ENCODE results near the gene CCDC85A.

The CCDC85A gene

DNA sequence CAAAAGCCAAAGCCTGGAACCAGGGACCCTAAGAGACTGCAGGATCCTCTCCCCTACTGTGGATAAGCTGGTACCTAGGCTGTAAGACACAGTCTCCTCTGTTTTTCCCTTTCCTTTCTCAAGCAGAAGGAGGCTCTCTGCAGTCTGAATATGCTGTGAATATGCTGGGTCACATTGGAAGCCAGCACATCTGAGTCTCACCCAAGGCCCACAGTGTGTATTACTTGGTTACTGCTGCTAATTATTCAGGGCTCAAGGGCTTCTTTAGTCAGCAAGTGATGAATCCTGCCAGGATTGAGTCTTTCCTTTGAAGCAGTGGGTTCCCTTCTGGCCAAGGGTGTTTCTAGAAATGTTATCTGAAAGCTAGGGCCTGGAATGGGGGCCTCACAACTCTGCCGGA, 60.7 kb downstream of the CCDC85A start:
- DNase-seq: no peak

DNA sequence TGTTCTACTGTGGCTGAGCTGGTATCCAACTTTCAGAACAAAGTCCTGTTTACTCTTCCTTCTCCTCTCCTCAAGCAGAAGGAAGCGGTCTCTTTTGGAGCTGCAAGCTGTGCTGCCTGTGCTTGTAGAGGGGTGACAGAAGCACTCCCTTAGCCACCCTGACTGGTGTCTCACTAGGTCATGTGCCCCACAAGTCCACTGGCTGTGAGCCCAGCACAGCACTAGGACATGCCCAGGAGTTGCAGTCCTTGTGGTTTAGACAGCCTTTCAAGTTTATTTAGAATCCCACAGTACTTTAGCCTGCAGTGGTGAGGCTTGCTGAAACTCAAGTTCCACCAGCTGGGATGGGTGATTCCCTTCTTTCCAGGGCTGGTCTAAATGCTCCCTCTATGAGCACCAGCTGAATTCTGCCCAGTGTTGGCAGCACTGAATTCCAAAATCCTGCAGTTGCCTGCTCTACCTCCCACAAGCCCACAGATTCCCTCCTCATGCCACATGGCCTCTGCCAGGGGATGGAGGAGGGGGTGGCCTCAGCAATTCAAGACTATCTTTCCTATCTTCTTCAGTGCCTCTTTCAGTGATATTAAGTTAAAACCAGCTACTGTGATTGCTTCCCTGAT, 61.2 kb downstream of the CCDC85A start:
- no peak for DNase-seq

DNA sequence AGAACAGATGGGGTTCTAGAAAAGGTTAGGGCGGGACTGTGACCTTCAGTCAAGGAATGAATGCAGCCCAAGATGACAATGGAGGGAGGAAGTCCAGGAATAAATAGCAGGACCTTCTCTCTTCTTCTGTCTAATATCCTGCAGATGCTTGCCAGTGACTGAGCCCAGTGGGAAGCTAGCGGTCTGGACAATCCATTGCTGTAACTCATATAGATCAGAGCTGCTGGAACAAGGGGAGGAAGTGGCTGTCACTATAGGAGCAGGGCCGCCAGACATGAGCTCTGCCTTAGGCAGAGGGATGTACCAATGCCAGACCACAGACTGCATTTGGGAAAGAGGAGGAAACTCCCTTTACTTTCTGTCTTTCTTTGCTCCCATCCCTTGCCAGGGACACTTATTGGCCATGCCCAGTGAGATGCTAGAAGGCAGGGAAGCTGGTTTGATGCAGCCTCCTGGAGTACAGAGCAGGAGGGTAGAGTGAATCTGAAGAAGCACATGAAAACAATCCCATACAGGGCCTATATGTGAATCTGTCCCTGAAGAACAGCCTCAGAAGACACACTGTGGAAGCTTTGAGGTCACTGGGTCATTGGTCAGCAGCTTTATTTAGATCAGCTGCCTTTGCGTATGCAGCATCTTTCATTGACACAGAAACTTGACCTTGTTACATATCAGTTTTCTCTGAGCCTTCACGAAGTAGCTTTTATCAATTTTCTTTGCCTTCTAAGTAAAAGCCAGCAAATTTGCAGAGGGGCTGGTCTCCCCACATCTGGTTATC, 65.4 kb downstream of the CCDC85A start:
- DNase-seq: no peak

DNA sequence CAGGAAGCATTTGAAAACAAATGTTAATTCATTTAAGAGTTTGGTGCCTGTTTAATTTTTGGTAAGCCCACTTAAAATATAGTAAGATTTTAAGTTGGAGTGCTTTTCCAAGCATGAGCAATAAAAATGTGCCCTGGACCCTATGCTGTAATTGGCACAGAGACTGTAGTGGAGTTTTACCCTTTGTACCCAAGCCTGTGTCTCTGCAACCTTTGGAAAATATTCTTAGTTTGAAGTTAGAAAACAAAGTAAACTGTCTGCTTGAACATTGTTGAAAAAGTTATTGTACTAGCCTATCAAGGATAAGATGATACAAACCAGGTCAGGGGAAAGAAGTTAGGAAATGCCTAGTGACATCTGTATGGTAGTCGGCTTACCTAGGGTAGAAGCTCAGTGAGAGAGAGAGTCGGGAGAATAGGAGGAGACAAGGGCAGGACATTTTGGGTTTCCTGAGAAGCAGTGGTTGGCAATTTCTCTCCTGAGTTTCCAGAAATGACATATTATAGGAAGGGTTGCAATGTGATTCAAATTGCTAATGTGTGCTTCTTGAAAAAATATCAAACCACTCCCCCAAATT, 66.5 kb downstream of the CCDC85A start:
- DNase-seq: no peak

DNA sequence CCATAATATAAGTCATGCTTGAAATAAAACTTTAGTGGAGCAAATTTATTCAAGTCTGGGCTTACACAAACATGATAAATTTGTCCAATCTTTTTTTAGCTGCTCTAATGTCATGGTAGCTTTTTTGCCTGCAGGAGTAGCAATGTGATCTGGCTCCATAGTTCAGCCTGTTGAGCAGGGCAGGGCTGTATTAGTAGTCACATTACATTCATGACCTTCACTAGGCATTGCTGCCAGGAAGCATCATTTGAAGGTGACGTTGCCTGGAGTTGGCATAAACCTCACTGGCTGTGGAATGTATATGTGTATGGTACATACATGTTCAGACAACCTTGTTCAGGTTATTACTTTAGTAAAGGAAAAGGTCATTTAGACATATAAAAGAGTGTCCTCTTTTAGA, 76.6 kb downstream of the CCDC85A start:
- DNase-seq: no peak

DNA sequence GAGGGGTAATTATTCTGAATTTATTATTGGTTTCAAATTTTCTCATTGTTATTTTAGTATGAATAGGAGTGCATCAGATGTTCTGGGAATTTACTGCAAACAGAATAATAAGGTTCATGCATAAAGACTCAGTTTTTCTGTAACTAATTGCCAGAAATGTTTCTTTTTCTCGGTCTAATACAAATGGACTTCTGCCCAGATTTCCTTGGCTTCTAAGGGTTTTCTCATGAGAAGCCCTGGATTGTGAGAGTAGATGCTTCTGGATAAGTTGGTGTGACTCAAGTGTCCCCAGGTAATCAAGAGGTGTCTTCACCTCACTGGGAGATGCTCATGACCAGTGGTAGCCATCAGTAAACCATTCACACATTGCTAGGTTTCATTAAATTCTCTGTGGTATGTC, 78.5 kb downstream of the CCDC85A start:
- DNase-seq: no peak

DNA sequence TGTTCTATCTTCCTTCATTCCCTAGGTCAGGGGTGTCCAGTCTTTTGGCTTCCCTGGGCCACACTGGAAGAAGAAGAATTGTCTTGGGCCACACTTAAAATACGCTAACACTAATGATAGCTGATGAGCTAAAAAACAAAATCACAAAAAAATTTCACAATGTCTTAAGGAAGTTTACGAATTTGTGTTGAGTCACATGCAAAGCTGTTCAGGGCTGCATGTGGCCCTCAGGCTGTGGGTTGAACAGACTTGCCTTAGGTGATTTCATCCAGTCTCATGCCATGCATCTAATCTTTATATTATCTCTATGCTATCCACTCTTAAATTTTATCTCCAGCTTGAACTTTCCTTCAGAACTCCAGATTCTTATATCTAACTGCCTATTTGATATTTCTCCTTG, 80.1 kb downstream of the CCDC85A start:
- DNase-seq: no peak

DNA sequence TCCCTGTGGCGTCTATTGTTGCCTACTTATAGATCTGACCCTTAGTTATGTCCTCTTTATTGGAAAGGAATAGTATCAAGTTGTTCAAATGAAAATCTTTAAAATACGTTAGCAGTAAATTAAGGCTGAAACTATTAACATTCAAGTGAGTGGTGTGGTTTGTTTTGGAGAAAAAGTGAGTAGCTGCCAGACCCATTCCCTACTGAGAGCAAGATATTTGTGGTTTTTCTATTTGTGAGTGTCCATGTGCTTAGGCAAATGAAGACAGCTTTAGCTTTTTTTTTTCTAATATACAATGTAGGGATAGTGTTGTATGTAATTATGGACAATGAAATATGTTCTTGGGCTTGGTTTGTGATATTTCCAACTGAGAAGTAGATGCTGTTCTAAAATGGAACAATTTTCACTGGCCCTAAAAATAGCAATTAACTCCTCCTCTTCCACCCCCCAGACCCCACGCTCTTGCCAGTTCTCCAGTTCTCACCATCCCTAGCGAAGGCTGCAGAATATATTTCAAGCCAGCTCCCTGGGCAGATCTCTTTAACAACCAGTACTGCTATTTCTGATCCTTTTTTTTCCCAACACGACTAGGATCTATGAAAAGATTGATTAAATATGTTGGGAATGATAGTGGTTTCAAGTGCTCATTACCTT, 83.1 kb downstream of the CCDC85A start:
- no peak for DNase-seq

DNA sequence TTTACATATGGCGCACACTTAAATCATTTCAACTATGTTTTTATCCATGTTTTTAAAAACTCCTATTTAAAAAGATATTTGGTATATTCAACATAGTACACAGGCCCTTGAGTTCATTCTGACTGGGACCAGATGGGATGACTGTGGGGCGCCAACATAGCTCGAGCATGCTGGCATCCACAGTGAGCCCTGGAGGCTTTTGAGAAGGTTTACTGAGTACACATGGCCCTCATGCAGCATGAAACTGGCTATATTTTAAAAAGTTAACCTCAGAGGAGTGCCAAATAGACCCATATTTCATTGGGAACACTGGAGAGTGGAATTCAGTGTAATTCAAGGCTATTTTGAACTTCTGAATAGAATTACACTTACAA, 83.6 kb downstream of the CCDC85A start:
- DNase-seq: no peak

DNA sequence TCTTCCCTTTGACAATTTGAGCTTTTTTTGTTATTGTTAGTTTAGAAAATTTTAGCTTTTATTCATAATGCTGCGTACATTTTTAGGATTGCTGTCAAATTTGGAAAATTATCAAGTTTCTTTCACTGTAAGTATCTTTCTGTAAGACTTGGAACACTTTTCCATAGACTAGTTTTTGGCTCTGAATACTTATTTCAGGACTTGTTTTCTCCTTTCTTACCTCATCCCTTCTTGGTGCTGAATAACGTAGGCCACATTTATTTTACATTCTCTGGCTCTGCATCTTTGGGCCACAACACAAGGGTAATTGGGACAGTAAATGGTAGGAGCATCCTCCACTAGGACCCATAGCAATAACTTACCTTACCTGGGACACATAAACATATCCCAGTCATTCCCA, 85.1 kb downstream of the CCDC85A start:
- no peak for DNase-seq

DNA sequence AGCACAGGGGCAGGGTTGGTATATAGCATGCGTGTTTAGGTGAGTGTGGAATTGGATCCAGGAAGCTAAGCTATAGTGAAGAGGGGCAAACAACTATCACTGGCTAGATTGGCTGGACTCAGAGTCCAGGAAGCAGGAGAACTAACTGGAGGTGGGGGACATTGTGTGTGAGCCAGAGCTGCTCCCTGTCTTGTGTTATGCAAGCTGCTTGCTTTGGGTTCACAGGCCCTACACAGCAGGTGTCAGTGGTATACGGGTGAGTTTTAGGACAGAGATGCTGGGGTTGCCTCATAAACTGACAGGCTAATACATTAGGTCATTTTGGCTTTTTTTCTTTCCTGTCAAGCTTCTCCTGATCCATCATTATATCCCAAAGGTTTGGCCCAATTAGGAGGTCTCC, 87.5 kb downstream of the CCDC85A start:
- no peak for DNase-seq

DNA sequence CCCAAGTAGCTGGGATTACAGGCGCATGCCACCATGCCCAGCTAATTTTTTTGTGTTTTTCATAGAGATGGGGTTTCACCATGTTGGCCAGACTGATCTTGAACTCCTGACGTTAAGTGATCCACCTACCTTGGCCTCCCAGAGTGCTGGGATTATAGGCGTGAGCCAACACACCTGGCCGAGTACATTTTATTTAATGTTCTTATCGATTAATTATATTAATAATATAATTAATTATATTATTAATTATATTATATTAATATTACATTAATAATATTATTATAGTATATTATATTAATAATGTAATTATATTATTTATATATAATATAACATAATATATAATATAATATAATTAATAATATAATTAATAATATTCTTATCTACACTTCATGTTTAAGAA, 101.4 kb downstream of the CCDC85A start:
- DNase-seq: no peak

DNA sequence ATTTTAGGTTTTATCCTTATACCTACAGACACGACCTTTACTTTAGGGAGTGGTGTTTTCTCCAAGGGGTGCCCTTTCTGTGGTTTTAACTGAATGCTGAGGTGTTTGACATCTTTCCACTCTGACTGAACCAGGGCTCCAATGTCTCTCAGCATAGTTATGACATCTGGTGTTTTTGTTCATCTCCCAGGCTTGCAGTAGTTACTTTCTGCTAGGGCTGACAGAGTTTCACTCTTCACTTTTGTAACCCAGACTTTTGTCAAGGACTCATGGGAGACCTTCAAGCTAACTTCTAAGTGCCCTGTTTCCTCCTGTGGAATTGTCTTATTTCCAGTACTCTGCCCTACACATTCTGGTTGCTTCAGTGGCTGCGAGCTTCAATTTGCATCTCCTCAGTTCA, 103.1 kb downstream of the CCDC85A start:
- no peak for DNase-seq

DNA sequence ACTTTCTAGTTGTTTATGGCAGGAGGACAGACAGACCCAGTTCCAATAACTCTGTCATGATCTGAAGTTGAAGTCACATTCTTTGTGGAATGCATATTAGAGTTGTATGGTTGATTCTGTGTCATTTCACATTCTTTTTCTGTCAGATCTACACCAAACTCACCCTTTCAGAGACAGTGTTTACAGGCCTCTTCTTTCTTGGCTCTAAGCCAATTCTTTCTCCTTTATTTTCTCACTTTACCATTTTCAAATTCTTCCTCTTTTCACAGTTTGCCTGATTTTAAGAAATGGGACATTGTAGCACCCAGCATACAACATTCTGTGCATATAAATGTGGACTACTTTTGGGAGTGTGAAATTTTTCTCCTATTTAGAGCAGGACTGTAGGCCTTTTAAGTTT, 103.7 kb downstream of the CCDC85A start:
- DNase-seq: no peak

DNA sequence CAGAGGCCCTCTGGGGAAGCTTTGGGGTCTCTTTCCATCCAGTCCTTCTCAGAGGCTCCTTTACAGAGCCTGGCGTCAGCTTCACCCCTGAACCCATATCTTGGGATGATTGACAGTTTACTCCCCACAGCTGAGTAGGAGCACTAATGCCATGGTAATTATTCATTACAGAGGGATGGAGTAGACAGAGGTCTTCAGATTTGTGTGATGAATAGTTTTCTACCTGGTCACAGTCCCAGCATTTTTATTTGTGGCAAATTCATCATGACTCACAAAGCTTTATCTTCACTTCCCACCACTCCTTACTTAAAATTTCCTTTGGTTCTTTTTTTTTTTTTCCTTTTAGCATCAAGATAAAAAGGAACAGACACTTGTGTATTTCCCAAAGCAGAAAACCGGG, 104.2 kb downstream of the CCDC85A start:
- DNase-seq: no peak

DNA sequence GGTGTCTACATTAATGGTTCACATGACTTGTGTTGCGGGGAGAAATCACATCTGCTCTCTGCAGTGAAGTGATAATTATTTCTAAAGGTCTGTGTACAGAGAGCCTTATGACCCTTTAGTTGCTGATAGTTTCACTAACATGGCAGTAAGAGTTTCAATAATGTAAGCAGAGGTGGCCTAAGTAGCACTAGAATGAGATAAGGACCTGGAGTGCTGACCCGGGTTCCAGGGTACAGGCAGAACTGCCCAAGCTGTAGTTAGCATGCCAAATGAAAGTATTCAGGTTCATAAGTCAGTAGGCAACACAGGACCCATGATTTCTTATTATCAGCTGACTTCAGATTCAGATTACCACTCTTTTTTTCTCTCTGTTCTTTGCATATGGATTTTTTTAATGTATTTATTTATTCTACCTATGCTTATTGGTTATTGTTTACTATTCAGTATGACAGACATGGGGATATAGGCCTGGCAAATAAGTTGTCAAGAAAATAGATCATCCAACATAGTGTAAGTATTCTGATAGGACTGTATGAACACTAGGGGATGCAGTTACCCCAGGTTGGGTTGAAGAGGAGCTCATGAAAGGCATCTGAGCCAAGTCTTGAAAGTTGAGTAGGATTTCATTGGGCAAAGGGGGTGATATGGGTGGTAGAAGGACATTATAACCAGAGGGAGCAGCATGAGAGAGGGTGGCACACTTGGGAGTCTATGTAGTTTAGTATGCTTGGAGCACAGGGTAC, 105.2 kb downstream of the CCDC85A start:
- peak; percentile 34 for DNase-seq

DNA sequence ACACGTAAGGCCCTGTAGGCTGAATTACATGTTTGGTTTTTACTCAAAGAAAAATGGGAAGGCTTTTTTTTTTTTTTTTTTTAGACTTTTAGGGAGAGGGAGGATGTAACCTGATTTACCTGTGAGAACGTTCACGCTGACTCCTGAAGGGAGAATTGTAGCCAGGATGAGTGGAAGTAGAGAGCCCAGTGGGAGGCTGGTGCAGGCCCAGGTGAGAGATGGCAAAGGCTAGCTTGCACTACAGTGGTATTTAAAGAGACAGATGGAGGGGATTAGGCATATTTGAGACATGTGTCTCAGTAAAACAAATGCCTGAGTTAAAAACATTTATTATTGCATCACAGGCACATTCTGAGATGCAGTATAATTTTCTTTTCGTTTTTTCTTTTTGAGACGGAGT, 107.9 kb downstream of the CCDC85A start:
- DNase-seq: no peak

DNA sequence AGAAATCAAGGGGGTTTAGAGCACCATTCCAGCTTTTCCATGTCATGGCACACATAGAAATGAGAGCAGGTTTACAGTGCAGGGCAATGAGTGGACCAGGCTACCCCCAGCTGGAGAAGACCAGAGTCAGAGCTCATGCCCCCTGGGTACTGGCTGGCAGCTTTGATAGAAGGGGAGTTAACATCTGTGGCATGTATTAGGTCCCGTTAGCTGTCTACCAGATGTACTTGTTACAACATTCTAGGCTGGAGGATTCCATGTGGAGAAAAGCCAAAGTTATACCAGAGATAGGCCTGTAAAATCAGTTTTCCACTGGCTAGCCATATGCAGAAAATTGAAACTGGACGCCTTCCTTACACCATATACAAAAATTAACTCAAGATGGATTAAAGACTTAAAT, 109.2 kb downstream of the CCDC85A start:
- no peak for DNase-seq

DNA sequence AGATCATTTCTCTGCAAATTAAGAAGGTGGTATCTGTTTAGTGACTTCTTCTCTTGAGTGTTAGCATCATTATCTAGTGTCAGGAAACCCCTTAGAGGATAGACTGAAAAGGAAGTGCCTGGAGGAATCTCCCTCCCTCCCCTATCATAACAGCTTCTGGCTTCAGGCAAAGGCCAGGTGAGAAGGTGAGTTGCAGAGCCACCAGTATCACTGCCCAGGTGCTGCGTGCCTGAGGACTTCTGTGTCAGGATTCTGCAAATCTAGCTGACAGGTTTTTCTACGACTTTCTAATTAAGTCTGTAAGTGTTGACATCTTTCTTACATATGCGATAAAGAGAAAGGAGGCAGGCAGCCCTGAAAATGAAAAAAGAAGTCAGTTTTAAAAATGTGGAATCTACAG, 111.9 kb downstream of the CCDC85A start:
- no peak for DNase-seq

DNA sequence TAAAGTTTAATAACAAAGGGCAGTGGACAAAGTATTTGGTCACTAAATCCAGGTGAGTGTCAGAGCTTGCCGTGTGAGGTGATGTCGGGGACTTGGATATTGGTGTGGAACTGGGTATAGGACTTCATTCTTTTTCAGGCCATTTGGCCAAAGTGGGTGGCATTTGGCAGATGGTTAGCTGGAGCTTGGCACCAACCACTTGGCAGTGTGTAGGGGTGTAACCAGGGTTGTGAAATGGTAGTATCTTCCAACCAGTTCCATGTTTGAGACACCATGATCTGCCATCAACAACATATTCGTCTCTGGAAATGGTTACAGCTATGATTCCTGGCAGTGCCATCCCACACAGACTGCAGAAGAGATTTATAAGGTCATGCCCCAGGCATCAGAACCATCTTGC, 113.9 kb downstream of the CCDC85A start:
- DNase-seq: no peak

DNA sequence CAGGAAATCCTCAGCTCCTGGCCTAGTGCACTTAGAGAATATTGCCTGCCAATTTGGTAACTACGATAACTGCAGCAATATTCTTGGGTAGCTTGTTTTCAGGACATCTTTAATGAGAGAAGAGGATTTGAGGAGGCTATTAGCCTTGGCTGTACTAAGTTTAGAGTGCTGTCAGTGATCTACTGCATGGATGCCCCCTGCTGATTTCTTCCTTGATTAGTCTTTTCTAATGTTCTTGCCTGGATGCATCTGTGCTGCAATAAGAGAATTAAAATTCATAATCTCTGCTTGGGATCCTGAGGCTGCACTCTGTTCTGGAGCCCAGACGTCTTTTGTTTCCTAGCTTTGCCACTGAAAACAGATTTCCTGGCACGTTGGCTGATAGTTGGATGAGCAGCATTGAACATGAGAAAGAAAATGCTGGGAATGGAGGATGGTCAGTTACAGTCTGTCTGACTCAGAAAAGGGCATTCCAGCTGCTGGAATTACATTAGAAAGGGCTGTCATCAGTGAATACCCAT, 115.4 kb downstream of the CCDC85A start:
- DNase-seq: no peak

DNA sequence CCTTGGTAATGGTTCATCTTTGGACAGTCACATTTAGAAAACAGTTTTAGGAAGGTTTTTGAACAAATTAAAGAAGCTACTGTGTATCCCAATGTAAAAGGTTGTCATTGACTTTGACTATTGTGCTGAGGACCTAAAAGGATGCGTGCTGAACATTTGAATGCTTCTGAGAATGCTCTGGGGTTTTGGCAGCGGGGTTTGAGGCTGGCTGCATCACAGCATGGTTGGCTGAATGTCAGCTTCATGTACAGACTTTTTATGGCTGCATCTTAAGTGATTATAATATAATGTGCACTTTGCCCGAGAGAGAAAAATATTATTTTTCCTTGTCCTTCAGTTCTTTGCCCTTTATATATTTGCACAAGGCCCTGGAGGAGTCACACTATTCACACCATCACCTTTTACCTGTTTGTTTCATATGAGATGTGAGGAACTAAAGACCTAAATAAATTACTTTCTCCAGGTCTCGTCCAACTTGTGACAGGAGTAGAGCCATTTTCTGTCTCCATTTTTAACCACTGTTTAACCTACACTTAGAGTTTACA, 125.9 kb downstream of the CCDC85A start:
- DNase-seq: no peak

DNA sequence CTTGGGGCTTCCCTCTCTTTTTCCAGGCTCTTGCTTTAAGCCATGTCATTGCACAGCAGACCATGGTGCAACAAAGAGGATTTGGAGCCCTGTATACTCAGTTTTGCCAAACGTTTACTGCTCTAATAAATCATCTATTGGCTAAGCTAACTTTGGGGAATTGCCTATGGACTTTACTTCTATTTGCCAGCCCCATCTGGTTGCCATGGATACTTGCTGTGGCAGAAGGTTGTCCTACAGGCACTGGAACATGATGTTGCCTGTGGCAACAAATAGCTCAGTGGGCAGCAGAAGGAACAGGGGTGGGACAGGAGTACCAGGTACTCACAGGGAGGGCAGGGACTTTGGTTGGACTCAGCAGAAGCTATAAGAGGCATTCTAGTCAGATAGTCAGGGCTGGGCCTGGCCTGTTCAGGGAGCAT, 129.7 kb downstream of the CCDC85A start:
- no peak for DNase-seq

All from NCI-H1436 treated with DMSO at 0.1 percent for 48 hours (cell line).